Ovary (tissue), 3 donors: Measurements from ENCODE around the gene ABCG2.

Experiments
- CTCF ChIP-seq, 3 donors: fragments of 450-650 bp in 2 of 3; fragments of 200-600 bp in 1 of 3; IDR thresholded peaks; one replicate each; pipeline versions ENCODE4 v1.5.1 to v1.8.0; 2016 to 2022; ENCODE audit warnings: antibody characterized with exemption in 3 of 3, mild to moderate bottlenecking in 1 of 3
- EP300 ChIP-seq: sonication (generic); formaldehyde crosslinking; IDR thresholded peaks from one replicate; pipeline ENCODE4 v1.6.1; 2017; ENCODE audit warnings: antibody characterized with exemption
- donor health status: DM: no; HTN: no; CAD: no.

DNA sequence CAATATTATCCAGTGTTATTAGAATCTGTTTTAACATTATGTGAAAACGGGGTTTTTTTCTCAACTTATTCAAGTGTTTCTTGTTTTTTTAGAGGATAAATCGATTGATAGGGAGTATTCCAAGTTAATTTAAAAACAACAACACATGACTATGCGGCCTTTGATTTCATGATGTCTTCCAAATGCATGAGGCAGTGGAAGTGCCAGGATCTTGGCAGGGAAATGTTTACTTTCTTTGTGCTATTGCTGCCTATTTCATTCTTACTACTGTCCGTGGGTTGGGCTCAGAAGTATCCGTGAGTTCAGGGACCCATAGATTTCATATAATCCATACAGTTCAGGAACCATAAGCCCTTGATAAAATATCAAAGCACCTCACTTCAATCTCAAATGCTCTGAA, 64.6 kb downstream of the ABCG2 start:
- TF ChIP-seq CTCF (IDR thresholded peaks at IDR 0.05) (no peak), EP300 (no peak)
